GM10847 (cell line): ENCODE data around the gene CNPY1.

Experiments
- POLR2A ChIP-seq: IDR thresholded peaks from 2 replicates; pipeline ENCODE4 v1.6.1; 2011; ENCODE audit not compliant: insufficient read length; ENCODE audit errors: extremely low read depth

Gene CNPY1

GRCh38 chr7:155553871-155554270, 7.5 kb upstream of the CNPY1 start:
- no peak for TF ChIP-seq POLR2A

- TF ChIP-seq POLR2A: no peak
Observed at GRCh38 chr7:155551785-155552611, 5.6 kb upstream of the CNPY1 start.

- no peak for TF ChIP-seq POLR2A
Observed at GRCh38 chr7:155550916-155551315, 4.6 kb upstream of the CNPY1 start.

DNA sequence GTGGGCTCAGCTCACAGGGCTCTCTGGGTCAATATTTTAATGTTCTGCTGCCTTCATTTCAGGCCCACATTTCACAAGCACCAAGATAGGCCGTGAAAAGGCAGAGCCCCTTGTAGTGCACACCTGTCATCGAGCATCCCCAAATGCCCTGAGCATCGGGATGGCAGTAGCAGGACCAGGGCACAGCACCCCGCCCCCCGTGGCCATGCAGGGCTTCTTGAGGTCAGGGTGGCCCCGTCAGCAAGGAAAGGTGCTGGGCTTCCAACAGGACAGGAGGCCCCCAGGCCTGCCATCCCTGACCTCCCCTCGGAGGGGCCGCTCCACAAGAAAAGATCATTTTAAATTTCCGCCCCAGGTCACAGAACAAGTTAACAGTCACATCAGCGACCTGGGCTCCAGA, 2.9 kb upstream of the CNPY1 start:
- no peak for TF ChIP-seq POLR2A

- no peak for TF ChIP-seq POLR2A
Observed at GRCh38 chr7:155547161-155547791, 917 bp upstream of the CNPY1 start.

DNA sequence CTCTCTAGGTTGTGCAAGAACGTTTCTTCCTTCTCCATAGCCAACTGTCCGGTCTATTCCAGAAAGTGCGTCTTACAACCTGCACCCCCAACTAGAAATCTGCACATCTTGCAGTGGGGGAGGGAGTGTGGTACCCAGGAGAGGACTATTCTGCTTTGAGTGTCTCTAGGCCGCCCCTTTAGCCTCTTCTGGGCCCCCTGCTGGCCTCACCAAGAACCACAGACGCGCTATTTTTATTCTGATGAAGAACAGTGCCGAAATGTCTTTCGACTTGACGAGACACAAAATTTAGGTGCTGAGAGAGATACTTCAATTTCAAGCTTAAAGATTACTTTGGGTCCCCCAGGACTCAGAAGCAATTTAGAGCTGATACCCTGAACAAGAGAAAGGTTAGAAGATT, 1.0 kb downstream of the CNPY1 start:
- no peak for TF ChIP-seq POLR2A

DNA sequence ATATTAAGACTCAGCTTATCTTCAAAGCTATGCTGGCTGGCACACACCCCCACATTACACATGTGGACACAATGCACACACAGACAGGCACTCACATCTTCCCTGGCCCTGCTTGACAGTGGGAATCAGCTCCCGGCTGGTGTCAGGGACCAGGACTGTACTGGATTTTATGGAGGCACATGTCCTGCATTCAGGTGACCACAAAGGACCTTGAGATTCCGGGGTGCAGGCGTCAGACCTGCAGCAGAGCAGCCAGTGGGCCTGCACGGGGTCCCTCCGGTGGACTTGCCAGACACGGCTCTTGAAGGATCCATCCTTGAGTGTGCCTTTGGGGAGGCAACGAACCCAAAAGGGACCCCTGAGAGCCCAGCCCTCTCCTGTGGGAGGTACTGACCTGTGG, 1.9 kb downstream of the CNPY1 start:
- no peak for TF ChIP-seq POLR2A

- no peak for TF ChIP-seq POLR2A
Observed at GRCh38 chr7:155543926-155544325, 2.4 kb downstream of the CNPY1 start.

DNA sequence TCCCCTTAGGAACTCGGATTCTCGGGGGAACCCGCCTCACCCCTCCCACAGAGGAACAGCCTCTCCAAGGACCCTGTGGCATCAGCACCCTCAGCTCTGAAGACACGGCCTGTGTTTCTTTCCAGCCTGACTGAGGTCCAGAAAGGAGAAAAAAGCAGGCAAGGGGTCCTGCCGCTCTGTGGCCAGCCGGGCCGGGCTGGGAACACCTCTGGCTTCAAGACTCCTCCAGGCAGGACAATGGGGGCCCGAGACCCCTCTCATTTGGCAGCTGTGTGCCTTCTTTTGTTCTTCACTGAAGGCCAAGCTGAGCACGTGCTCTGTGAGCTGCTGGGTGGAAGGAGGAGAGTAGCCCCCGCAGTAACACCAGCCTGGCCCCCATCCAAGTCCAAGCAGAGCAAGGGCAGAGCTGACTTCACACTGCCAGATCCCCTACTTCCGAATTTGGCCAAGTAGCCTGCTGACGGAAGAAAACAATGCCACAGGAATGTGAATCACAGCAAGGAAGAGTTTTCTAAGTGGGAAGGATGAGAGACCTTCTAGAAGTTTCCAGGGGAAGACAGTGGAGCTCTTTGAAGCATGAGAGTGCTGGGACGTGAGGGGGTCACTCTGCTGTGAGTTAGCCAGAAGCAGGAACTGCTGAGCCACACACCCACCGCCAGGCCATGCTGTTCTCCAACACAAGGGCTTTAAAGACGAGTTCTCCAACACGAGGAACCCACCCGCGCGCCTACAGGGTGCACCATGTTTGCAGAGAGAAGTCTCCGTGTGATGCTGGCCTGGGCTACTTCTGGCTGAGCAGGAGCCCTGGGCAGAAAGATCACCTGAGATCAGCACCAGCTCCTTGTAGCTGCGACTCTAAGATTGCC, 3.1 kb downstream of the CNPY1 start:
- no peak for TF ChIP-seq POLR2A

DNA sequence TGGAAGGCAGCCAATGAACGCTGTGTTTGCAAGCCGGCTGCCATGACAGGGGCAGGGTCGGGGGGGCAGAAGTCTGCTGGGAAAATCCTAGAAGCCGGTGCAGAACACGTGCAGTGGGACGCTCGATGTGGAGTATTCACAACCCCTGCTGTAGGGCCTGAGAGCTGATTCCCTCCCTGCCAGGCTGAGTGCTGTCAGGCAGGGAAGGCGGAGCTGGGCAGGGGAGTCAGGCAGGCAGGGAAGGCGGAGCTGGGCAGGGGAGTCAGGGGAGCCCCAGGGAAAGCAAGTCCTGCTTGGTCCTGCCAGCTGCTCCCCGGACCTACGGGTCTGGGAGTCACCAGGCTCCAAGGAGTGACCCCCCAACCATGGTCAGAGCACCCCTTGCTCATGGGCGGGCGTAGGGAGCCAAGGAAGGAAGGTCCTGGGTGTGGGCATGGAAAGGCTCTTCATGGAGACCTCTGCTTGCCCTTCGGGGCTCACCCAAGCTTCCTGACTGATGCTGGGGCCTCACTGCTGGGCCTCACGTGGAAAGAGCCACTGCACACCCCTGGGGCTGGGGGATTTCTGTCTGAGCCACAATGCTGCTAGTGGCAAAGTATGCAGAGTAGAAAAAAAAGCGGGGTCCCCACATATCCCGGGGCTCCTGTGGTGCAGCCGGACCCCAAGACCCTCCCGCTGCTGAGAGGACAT, 4.2 kb downstream of the CNPY1 start:
- TF ChIP-seq POLR2A: no peak

DNA sequence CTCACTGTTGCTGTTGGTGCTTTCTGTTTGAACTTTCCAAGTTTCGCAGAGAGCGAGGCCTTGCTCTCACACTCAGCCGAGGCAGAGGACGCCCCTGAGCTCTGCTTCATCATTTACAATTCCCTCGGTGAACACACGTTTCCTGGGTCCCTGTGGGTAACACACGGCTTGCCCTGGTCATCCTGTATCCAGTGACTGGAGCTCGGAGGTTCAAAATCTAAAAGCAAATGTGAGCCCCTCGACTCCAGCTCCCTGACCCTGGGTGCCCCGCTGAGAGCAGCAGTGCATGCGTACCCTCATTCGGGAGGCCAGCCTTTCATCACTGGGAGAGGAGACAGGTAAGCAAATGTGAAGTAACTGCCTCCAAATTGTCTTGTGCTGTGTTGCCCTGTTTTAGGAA, 5.8 kb downstream of the CNPY1 start:
- TF ChIP-seq POLR2A: no peak

DNA sequence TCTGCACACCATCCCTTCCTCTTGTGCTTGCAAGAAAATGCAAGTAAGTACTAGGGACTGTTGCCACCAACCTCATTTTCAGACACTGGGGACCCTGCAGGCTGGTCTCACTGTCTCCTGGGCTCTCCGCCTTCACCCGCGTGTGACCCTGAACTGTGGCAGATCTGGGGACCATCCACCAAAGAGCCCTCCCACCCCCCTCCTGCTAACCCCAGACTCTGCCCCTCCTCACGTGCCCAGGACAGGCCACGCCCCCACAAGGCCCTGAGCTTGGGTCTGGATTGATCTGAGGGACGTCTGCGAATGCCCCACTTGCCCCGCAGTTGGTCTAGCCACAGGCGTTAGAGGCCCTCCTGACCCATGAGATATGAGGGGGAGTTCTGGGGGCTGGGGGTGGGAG, 8.1 kb downstream of the CNPY1 start:
- TF ChIP-seq POLR2A: no peak

GRCh38 chr7:155536451-155536850, 9.9 kb downstream of the CNPY1 start:
- no peak for TF ChIP-seq POLR2A

DNA sequence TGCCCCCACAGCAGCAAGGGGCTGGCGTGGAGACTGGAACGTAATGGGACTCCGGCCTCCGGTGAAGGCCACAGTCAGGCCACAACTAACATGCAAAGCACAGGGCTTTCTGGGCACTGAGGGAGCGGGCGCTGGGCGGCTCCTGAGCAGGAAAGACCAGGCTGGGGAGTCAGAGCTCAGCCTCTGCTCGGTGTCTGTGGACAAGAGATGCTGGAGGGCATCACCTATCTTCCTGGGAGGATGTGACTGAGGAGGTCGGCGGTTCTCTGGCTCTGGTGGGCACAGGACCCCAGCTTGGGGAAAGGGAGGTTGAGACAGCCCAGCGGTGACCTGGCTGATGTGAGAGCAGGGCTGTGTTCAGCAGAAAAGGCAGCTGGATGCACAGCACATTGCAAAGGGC, 11.7 kb downstream of the CNPY1 start:
- TF ChIP-seq POLR2A: no peak

- TF ChIP-seq POLR2A: no peak
Observed at GRCh38 chr7:155533827-155534690, 12.3 kb downstream of the CNPY1 start.
